HG03135 (cell line): Measurements from ENCODE around the gene ALOX15B.

Source experiments
- ATAC-seq: cut with Tn5 transposase; IDR thresholded peaks from one replicate; pipeline ENCODE4 v1.9.1; 2021; ENCODE audit warnings: mild to moderate bottlenecking, moderate library complexity; ENCODE audit not compliant: unreplicated experiment

ALOX15B gene

GRCh38 chr17:8032442-8032841 lies 6.4 kb upstream of the ALOX15B start:
- no peak for ATAC-seq

GRCh38 chr17:8039611-8040168 lies 831 bp downstream of the ALOX15B start:
- no peak for ATAC-seq

- no peak for ATAC-seq
These were observed 2.5 kb downstream of the ALOX15B start for GRCh38 chr17:8041249-8041928.

- no peak for ATAC-seq
These were observed 3.1 kb downstream of the ALOX15B start for GRCh38 chr17:8041979-8042378.

- ATAC-seq, result no peak
These were observed 6.3 kb downstream of the ALOX15B start for GRCh38 chr17:8044819-8045810.

- ATAC-seq, result no peak
These were observed 7.6 kb downstream of the ALOX15B start for GRCh38 chr17:8046306-8046928.

- ATAC-seq, result no peak
These were observed 8.3 kb downstream of the ALOX15B start for GRCh38 chr17:8046929-8047768.

- no peak for ATAC-seq
These were observed 8.9 kb downstream of the ALOX15B start for GRCh38 chr17:8047769-8048110.

GRCh38 chr17:8048236-8048635 lies 9.4 kb downstream of the ALOX15B start:
- ATAC-seq, result no peak

GRCh38 chr17:8048736-8049135 lies 9.9 kb downstream of the ALOX15B start:
- ATAC-seq, result no peak

GRCh38 chr17:8051831-8052230 lies 13.0 kb downstream of the ALOX15B start:
- ATAC-seq, result no peak

GRCh38 chr17:8052256-8053252 lies 13.7 kb downstream of the ALOX15B start:
- ATAC-seq, result no peak

GRCh38 chr17:8053600-8053999 lies 14.7 kb downstream of the ALOX15B start:
- no peak for ATAC-seq

- ATAC-seq, result no peak
These were observed 17.0 kb downstream of the ALOX15B start for GRCh38 chr17:8055851-8056231.

- ATAC-seq, result peak; percentile 72
These were observed 17.5 kb downstream of the ALOX15B start for GRCh38 chr17:8056232-8056975.

- ATAC-seq, result no peak
These were observed 18.2 kb downstream of the ALOX15B start for GRCh38 chr17:8056976-8057625.

GRCh38 chr17:8057691-8058114 lies 18.8 kb downstream of the ALOX15B start:
- ATAC-seq, result no peak

GRCh38 chr17:8059131-8059530 lies 20.3 kb downstream of the ALOX15B start:
- no peak for ATAC-seq
